G401 (cell line): ENCODE measurements around the gene MLH3. TPM values are rescaled to one million over a fixed set of nuclear protein-coding genes. Genes with fewer than 3 reads are reported as not detected.
A peak's percentile ranks its signal among the peaks of the same experiment; 100 is the strongest.
"Not testable (repeated sequence)": the region's sequence is repeated elsewhere in the genome, so short reads cannot be mapped to it uniquely, and the experiment has no call there.

Experiments used
- DNase-seq: peaks from one replicate; pipeline ENCODE4 v3.0.0-alpha.2; 2015; ENCODE audit warnings: low spot score
- in situ Hi-C: cut with HindIII; loops from 2 replicates; pipeline ENCODE4 v1.10.0; 2016; ENCODE audit warnings: low sequenced_read_pairs, mixed read lengths
- total RNA-seq: library from RNA; depleted of rRNA; stranded (reverse); fragments of >200 nt; shearing (Covaris generic); gene quantifications from 2 replicates; pipeline ENCODE4 v1.2.3, GENCODE V29; 2014

MLH3 gene
- total RNA-seq, 1 experiment from 2014 or later: 21.0 TPM

GRCh38 chr14:75068294-75069120 lies 17.2 kb upstream of the MLH3 start:
- in situ Hi-C loops: no loop called here
- peak; percentile 47 for DNase-seq

GRCh38 chr14:75067765-75068164 lies 16.5 kb upstream of the MLH3 start:
- in situ Hi-C loops, DNase-seq: not testable (repeated sequence)

GRCh38 chr14:75067212-75067611 lies 15.9 kb upstream of the MLH3 start:
- in situ Hi-C loops: no loop called here
- no peak for DNase-seq

- in situ Hi-C loops: no loop called here
- no peak for DNase-seq
Observed at GRCh38 chr14:75066691-75067090, 15.4 kb upstream of the MLH3 start.

GRCh38 chr14:75064205-75064567 lies 12.9 kb upstream of the MLH3 start:
- in situ Hi-C loops: no loop called here
- no peak for DNase-seq

GRCh38 chr14:75063491-75064204 lies 12.4 kb upstream of the MLH3 start, which contains the start of gene ACYP1:
TSS of gene ACYP1 (minus strand) at chr14:75064024. CDS start at chr14:75063553, 471 bp downstream.
- DNase-seq: peak; percentile 94
- in situ Hi-C loops: no loop called here

- in situ Hi-C loops: no loop called here
- DNase-seq: no peak
Observed at GRCh38 chr14:75063013-75063412, 11.7 kb upstream of the MLH3 start.

GRCh38 chr14:75060420-75060819 lies 9.2 kb upstream of the MLH3 start:
- DNase-seq: no peak
- in situ Hi-C loops: no loop called here

- in situ Hi-C loops: no loop called here
- no peak for DNase-seq
Observed at GRCh38 chr14:75059642-75060041, 8.4 kb upstream of the MLH3 start.

- in situ Hi-C loops: no loop called here
- DNase-seq: no peak
Observed at GRCh38 chr14:75054421-75054820, 3.2 kb upstream of the MLH3 start.

- no peak for DNase-seq
- in situ Hi-C loops: no loop called here
Observed at GRCh38 chr14:75053396-75054291, 2.4 kb upstream of the MLH3 start.

GRCh38 chr14:75051556-75051899 lies 261 bp upstream of the MLH3 start:
- in situ Hi-C loops: no loop called here
- no peak for DNase-seq

GRCh38 chr14:75049731-75050201 lies 1.5 kb downstream of the MLH3 start:
- no peak for DNase-seq
- in situ Hi-C loops: no loop called here

GRCh38 chr14:75049136-75049535 lies 2.1 kb downstream of the MLH3 start:
- DNase-seq: no peak
- in situ Hi-C loops: no loop called here

- in situ Hi-C loops: no loop called here
Observed at GRCh38 chr14:75048101-75048500, 3.2 kb downstream of the MLH3 start.

GRCh38 chr14:75047506-75047905 lies 3.8 kb downstream of the MLH3 start:
- in situ Hi-C loops: no loop called here
- DNase-seq: no peak

More at GRCh38 chr14:75048101-75048500, 3.2 kb downstream of the MLH3 start:
- no peak for DNase-seq

- in situ Hi-C loops: no loop called here
Observed at GRCh38 chr14:75046899-75047298, 4.4 kb downstream of the MLH3 start.

GRCh38 chr14:75046275-75046674 lies 5.0 kb downstream of the MLH3 start:
- in situ Hi-C loops: no loop called here
- DNase-seq: no peak

More at GRCh38 chr14:75046899-75047298, 4.4 kb downstream of the MLH3 start:
- DNase-seq: no peak

GRCh38 chr14:75044752-75045151 lies 6.5 kb downstream of the MLH3 start:
- DNase-seq: no peak
- in situ Hi-C loops: no loop called here
